ENCODE results near the gene NCOA7. TPM values are rescaled to one million over a fixed set of nuclear protein-coding genes. Genes with fewer than 3 reads are reported as not detected.

Gene NCOA7
- total RNA-seq, 1 donor from 2014 or later, result 33.4 TPM

DNA sequence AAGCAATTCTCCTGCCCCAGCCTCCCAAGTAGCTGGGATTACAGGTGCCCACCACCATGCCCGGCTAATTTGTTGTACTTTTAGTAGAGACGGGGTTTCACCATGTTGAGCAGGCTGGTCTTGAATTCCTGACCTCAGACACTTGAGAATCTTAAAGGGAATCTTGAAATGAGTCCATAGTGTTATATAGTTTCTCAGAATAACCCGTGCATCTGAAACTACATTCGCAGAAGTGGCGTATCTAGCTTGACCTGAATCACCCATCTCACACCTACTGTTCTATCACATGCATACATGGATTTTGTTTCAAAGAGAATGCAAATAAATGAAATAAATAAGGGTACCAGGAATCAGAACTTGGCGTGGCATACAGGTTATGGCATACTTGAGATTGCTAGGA lies 65.0 kb downstream of the NCOA7 start:
- intact Hi-C loops (cut with micrococcal nuclease), result loop anchor here (5.0 kb wide), 1 partner anchor 102 kb away; the partner anchor contains the start of gene HINT3
- H3K27me3 Mint-ChIP-seq, result no peaks in the 10 kb centered on the region
- ChIA-PET POLR2A (no interaction called here), CTCF (no interaction called here)
- H3K9me3 Mint-ChIP-seq, result peaks cover 5% of the 10 kb centered on the region
- H3K36me3 Mint-ChIP-seq (ENCODE audit: low read depth), result peaks cover 22% of the 10 kb centered on the region
- TF ChIP-seq, protein P1, sequence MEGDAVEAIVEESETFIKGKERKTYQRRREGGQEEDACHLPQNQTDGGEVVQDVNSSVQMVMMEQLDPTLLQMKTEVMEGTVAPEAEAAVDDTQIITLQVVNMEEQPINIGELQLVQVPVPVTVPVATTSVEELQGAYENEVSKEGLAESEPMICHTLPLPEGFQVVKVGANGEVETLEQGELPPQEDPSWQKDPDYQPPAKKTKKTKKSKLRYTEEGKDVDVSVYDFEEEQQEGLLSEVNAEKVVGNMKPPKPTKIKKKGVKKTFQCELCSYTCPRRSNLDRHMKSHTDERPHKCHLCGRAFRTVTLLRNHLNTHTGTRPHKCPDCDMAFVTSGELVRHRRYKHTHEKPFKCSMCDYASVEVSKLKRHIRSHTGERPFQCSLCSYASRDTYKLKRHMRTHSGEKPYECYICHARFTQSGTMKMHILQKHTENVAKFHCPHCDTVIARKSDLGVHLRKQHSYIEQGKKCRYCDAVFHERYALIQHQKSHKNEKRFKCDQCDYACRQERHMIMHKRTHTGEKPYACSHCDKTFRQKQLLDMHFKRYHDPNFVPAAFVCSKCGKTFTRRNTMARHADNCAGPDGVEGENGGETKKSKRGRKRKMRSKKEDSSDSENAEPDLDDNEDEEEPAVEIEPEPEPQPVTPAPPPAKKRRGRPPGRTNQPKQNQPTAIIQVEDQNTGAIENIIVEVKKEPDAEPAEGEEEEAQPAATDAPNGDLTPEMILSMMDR (IDR thresholded peaks at IDR 0.05), result no peak
- no peak overlapping the region for H3K27ac Mint-ChIP-seq
- peaks cover 14% of the 10 kb centered on the region for H3K4me1 Mint-ChIP-seq
- H3K4me3 Mint-ChIP-seq, result no peak overlapping the region
- ATAC-seq (ENCODE audit: low read depth) (no peak), DNase-seq (no peak)

DNA sequence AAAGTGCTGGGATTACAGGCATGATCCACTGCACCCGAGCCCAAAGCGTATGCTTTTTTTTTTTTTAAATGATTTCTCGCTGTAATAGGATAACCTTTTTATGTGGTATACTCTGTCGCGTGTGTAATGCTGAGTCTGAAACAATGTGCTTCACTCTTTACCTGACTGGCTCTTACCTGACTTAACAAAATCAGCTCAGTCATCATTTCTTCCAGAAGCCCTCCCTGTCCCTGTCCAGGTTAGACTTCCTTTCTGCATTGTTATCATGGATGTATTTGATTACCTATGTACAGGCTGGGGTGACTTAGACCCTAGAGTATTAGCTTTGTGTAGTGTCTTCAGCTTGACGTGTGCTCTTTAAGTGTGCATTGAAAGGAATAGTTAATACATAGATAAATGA lies 67.1 kb downstream of the NCOA7 start:
- Mint-ChIP-seq H3K27ac (no peak overlapping the region), H3K27me3 (no peaks in the 10 kb centered on the region), H3K36me3 (ENCODE audit: low read depth) (peaks cover 25% of the 10 kb centered on the region), H3K4me3 (no peak overlapping the region), H3K9me3 (no peaks in the 10 kb centered on the region), H3K4me1 (peaks cover 7% of the 10 kb centered on the region)
- POLR2A ChIA-PET, result interaction anchor here (1.3 kb wide), 1 partner anchor 68 kb away, joined by 5 read pairs; no protein-coding TSS in a partner anchor
- TF ChIP-seq, protein P1 (IDR thresholded peaks at IDR 0.05), result no peak
- DNase-seq (no peak), ATAC-seq (ENCODE audit: low read depth) (no peak)
- CTCF ChIA-PET, result interaction anchor here (0.8 to 1.4 kb wide), 6 partner anchors 9 to 129 kb away, joined by 3 to 6 read pairs (median 3); partner anchors contain the start of gene TRMT11
- intact Hi-C loops (cut with micrococcal nuclease), result loop anchor here (1.0 to 5.0 kb wide), 4 partner anchors 17 to 116 kb away; partner anchors contain the start of genes HINT3 and NCOA7

DNA sequence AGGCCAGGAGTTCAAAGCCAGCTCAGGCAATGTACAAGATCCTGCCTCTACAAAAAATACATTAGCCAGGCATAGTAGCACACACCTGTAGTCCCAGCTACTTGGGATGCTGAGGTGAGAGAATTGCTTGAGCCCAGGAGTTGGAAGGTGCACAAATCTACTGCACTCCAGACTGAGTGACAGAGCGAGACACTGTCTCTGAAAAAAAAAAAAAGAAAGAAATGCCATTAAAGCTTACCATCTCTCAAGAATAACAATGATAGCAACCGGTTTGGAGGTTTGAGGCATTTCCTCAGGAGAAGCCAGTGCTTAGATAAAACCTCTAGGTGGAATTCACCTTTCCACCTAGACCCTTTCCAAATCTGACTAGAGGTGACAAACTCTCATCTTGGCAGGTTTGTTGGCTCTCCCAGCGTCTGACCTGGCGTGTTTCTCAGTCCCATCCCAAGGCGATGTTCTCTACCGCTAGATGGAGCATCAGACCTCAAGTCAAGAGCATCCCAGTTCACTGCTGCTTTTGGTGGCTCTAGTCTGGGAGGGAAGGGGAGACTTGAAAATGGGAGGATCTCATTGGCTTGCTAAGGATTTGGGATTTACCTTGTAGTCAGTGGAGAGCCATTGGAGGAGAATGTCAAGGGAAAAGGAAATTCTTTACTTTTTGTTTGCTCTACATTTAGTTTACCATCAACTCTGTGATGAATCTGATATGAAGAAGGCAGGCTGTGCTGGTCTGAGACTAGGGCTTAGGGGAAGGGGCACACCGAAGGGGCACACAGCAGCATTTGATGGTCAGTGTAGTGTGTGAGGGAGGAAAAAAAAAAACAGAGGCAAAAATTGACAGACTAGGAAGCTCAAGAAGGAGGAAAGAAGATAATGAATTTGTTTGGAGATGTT lies 67.9 kb downstream of the NCOA7 start:
- ChIA-PET POLR2A (interaction anchor here (1.3 kb wide), 1 partner anchor 69 kb away, joined by 5 read pairs; no protein-coding TSS in a partner anchor), CTCF (interaction anchor here (0.8 to 1.4 kb wide), 6 partner anchors 9 to 128 kb away, joined by 3 to 6 read pairs (median 3); partner anchors contain the start of gene TRMT11)
- Mint-ChIP-seq H3K9me3 (no peaks in the 10 kb centered on the region), H3K4me1 (no peaks in the 10 kb centered on the region), H3K36me3 (ENCODE audit: low read depth) (peaks cover 25% of the 10 kb centered on the region), H3K4me3 (no peak overlapping the region), H3K27me3 (no peaks in the 10 kb centered on the region), H3K27ac (no peak overlapping the region)
- TF ChIP-seq, protein P1 (IDR thresholded peaks at IDR 0.05), result no peak
- intact Hi-C loops (cut with micrococcal nuclease), result loop anchor here (1.0 to 5.0 kb wide), 4 partner anchors 18 to 116 kb away; partner anchors contain the start of genes HINT3 and NCOA7
- ATAC-seq (ENCODE audit: low read depth) (peak; percentile 45), DNase-seq (no peak)

DNA sequence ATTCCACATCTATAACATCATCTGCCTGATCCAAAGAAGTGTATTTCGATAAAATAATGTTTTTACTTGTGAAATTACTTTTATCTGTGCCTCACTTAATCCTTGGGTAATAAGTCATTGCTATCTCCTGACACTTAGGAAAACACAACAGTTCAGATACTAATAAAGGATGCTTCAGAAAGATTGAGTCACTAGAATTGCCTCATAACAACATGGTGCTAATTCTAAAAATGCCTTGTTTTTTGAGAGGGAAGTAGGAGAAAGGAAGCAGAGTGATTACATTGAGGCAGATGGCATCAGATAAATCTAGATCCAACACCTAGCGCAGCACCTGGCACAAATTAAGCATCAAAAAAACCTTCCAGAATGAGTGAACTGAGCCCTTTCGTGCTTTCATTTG lies 69.0 kb downstream of the NCOA7 start:
- Mint-ChIP-seq H3K4me3 (no peak overlapping the region), H3K27me3 (no peaks in the 10 kb centered on the region), H3K4me1 (no peaks in the 10 kb centered on the region), H3K9me3 (no peaks in the 10 kb centered on the region), H3K36me3 (ENCODE audit: low read depth) (peaks cover 24% of the 10 kb centered on the region), H3K27ac (no peak overlapping the region)
- ChIA-PET CTCF (interaction anchor here (0.9 to 1.4 kb wide), 2 partner anchors 115 kb away, joined by 3 to 5 read pairs; no protein-coding TSS in a partner anchor), POLR2A (no interaction called here)
- DNase-seq, result no peak
- intact Hi-C loops (cut with micrococcal nuclease), result loop anchor here (2.0 to 5.0 kb wide), 3 partner anchors 19 to 98 kb away; partner anchors contain the start of genes HINT3 and NCOA7
- ATAC-seq (ENCODE audit: low read depth), result no peak
- TF ChIP-seq, protein P1 (IDR thresholded peaks at IDR 0.05), result no peak

DNA sequence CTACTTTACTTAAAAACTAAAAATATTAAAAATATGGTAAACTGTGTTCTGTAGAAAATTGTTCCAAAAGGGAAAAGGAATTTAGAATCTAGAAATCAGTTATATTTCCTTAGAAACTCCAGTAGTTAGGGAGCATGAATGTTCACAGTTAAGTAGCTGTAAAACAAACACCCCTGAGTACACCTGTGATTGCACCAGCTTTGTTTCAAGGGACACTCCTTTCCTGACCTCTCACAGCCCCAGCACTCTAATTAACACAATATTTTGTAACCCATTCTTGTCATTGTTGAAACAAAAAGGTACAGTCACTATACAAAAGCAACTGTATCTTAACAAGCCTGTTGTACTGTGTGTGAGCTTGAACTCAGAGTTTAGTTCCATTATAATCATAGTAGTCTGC lies 72.3 kb downstream of the NCOA7 start:
- Mint-ChIP-seq H3K4me1 (no peaks in the 10 kb centered on the region), H3K27ac (no peak overlapping the region), H3K27me3 (no peaks in the 10 kb centered on the region), H3K36me3 (ENCODE audit: low read depth) (peaks cover 10% of the 10 kb centered on the region), H3K9me3 (no peaks in the 10 kb centered on the region), H3K4me3 (no peak overlapping the region)
- no peak for DNase-seq
- TF ChIP-seq, protein P1 (IDR thresholded peaks at IDR 0.05), result no peak
- ChIA-PET POLR2A (no interaction called here), CTCF (interaction anchor here (0.8 kb wide), 1 partner anchor 111 kb away, joined by 4 read pairs; no protein-coding TSS in a partner anchor)
- no peak for ATAC-seq (ENCODE audit: low read depth)
- intact Hi-C loops (cut with micrococcal nuclease), result no loop called here

All from activated B cell treated with CpG ODN at 0.5 μM for 24 hours (primary cell).